Activated T-cell treated with anti-CD3 and anti-CD28 coated beads, Interleukin-2, amount 50 U/mL, for 24 hours (primary cell): ENCODE results near the gene SMYD3.

Source experiments
- DNase-seq: peaks from one replicate; pipeline ENCODE4 v3.0.0-alpha.2; 2020
- H3K27ac Mint-ChIP-seq: 2 replicates; pipeline ENCODE4 v1.8.0; 2020; ENCODE audit warnings: mild to moderate bottlenecking, mixed read lengths
- H3K27me3 Mint-ChIP-seq: 2 replicates; pipeline ENCODE4 v1.8.0; 2020; ENCODE audit warnings: mixed read lengths
- H3K36me3 Mint-ChIP-seq: 2 replicates; pipeline ENCODE4 v1.8.0; 2020; ENCODE audit warnings: low read depth, mixed read lengths
- H3K4me1 Mint-ChIP-seq: 2 replicates; pipeline ENCODE4 v1.8.0; 2020; ENCODE audit warnings: low read depth, mixed read lengths
- H3K4me3 Mint-ChIP-seq: 2 replicates; pipeline ENCODE4 v1.8.0; 2020; ENCODE audit warnings: mild to moderate bottlenecking, moderate library complexity, mixed read lengths
- H3K9me3 Mint-ChIP-seq: 2 replicates; pipeline ENCODE4 v1.8.0; 2020; ENCODE audit warnings: mixed read lengths

SMYD3 gene

DNA sequence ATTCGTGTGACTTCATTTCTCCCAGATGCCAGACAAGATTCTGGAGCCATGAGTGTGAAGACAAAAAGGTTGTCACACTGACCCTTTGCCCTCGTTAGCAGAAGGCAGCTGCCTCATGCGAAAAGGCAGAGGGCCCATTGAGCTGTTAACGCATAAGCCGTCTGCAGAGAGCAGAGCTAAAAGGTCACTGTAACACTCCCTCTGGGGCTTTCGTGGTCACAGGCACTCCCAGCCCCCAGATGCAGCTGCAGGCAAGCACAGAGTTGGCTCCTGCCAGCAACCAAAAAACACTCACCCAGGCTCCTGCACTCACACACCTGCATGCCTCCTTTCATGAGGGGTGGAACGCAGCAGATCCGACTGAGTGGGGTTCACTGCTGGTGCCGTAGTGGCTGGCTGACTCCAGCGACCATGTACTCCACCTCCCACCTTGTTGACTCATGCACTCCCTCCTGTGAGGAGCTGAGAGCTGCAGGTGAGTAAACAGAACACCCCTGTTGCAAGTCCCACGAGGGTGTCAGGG is 287.5 kb downstream of the SMYD3 start:
- Mint-ChIP-seq H3K36me3 (peaks cover 17% of the 10 kb centered on the region), H3K27me3 (no peaks in the 10 kb centered on the region), H3K4me3 (no peak overlapping the region), H3K27ac (no peak overlapping the region), H3K4me1 (no peaks in the 10 kb centered on the region), H3K9me3 (peaks cover 3% of the 10 kb centered on the region)
- DNase-seq = no peak

DNA sequence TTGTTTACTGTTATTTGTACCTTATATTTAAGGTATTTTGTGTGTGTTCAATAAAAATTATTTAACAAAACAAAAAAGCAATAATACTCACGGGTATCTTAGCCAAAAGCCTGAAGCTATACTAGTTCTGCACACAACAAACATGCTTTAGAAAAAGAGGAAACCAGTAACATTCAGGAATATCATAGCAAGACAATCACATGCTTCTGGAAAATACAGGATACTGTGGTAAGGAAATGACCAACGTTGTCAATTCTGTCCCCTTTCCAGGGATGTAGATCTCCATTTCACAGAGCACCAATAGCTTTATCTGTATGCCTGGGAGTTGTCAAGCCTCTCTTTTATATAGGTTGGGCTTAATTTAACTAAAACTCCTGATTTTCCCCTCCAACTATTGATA is 288.4 kb downstream of the SMYD3 start:
- no peak for DNase-seq
- Mint-ChIP-seq H3K27me3 (no peaks in the 10 kb centered on the region), H3K27ac (no peak overlapping the region), H3K4me1 (no peaks in the 10 kb centered on the region), H3K9me3 (peaks cover 3% of the 10 kb centered on the region), H3K36me3 (peaks cover 17% of the 10 kb centered on the region), H3K4me3 (no peak overlapping the region)

DNA sequence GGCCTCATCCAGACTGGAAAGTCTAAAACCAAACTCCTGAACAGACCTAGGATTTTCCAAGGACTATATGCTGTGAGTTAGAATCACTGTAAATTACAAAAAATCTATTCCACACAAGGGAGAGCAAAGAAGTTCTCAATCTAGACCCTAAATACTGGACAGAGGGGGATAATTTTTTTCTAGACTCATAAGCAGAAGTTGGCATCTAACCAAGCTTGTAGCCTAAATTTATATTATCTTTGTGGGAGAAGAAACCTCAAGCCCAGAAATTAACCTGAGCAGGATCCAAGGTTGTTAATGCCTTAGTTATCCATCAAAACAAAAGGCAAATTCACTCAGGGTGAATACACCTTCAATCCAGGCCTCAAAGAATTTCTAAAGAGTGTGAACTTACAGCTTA is 290.2 kb downstream of the SMYD3 start:
- DNase-seq = no peak
- Mint-ChIP-seq H3K27me3 (no peaks in the 10 kb centered on the region), H3K36me3 (peaks cover 17% of the 10 kb centered on the region), H3K4me3 (no peak overlapping the region), H3K4me1 (no peaks in the 10 kb centered on the region), H3K27ac (no peak overlapping the region), H3K9me3 (peaks cover 3% of the 10 kb centered on the region)

DNA sequence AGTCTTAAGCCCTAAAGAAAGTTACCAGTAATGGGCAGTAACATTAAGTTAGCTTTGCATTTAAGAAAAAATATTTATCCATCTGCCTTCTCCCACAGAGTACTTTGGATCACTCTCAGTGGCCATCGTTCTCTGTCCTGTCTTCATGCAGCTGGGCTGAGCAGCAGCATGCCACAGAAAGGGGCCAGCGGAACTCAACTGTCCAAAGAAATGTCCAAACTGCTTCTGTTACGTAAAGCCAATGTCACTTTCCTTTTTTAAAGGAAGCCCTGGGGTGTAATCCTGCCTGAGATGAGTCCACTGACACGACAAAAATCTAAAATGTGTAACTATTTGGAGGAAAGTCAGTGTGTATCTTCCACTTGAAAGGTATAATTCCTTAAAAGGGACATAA is 291.6 kb downstream of the SMYD3 start:
- no peak overlapping the region for H3K4me3 Mint-ChIP-seq
- H3K27ac Mint-ChIP-seq = no peak overlapping the region
- H3K27me3 Mint-ChIP-seq = no peaks in the 10 kb centered on the region
- no peaks in the 10 kb centered on the region for H3K9me3 Mint-ChIP-seq
- H3K4me1 Mint-ChIP-seq = no peaks in the 10 kb centered on the region
- peaks cover 14% of the 10 kb centered on the region for H3K36me3 Mint-ChIP-seq
- no peak for DNase-seq

DNA sequence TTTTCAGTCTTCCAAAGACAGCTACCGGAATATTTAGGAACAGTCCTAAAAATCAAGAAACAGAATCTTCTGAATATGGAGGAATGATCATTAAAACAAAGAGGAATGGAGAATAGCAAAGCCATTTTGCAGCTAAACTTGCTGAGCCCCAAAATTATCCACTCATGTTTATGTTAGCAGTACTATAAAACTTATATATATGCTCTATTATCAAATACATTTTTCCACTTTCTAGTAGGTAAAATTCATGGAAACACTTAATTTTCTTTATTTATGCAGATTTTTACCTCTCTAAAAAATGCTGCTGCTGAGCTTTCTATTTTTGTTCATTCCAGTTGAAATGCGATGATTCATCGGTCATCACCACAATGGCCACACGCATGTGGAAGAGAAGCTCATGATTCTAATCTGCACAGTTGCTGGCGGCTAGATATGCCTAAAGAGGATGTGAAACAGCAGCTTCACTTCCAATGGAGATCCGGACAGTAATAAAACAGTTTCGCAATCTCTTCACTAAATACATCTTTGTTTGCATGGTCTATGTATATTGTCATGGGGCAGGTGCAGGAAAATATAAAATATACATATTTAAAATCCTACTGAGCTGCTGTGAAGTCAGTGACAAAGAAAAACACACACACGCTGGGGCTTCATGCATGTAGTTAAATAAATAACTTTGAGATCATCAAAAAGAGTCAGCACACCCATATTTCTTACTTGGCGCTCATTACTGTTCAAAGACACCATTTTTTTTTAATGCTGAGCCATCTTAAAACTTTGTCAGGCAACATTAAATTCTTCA is 292.2 kb downstream of the SMYD3 start:
- no peaks in the 10 kb centered on the region for H3K4me1 Mint-ChIP-seq
- DNase-seq = no peak
- no peaks in the 10 kb centered on the region for H3K9me3 Mint-ChIP-seq
- H3K36me3 Mint-ChIP-seq = peaks cover 17% of the 10 kb centered on the region
- H3K27ac Mint-ChIP-seq = no peak overlapping the region
- H3K27me3 Mint-ChIP-seq = no peaks in the 10 kb centered on the region
- no peak overlapping the region for H3K4me3 Mint-ChIP-seq

DNA sequence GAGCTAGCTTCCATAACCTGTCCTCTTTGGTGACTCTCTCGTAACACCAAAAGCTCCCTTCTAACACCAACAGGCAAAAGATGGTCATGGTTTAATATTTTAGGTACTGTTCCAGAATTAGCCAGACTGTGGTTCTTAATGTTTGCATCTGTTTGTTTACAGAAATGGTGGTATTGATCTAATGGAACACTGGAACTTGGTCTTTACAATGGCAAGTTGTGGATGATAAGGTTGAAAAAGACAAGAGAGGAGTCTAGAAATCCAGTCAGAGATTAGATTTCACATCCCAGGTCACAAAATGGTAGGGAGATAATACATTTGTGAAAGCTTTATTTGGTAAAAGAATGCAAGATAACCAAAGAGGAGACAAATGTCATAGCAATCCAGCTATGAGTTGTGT is 293.1 kb downstream of the SMYD3 start:
- no peaks in the 10 kb centered on the region for H3K9me3 Mint-ChIP-seq
- no peaks in the 10 kb centered on the region for H3K27me3 Mint-ChIP-seq
- H3K4me3 Mint-ChIP-seq = no peak overlapping the region
- H3K27ac Mint-ChIP-seq = no peak overlapping the region
- no peaks in the 10 kb centered on the region for H3K4me1 Mint-ChIP-seq
- DNase-seq = no peak
- H3K36me3 Mint-ChIP-seq = peaks cover 12% of the 10 kb centered on the region

DNA sequence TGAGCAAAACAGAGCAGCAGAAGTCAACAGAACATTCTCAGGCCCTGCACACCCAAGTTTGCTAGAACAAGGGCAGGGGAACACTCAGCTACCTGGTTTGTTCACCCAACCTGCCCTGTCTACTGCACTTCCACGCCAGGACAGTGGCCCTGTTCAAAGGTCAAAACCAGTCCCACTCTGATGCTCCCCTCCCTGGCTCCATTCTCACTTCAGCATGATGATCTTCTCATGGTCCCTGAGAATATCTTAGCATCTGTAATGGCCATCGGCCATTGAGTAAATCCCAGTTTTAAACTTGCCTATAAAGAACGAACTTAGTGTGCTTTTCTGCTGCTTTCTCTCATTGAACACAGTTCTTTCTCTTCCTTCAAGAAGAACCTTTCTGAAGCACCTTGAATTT is 293.6 kb downstream of the SMYD3 start:
- Mint-ChIP-seq H3K27ac (no peak overlapping the region), H3K36me3 (peaks cover 9% of the 10 kb centered on the region), H3K4me1 (no peaks in the 10 kb centered on the region), H3K4me3 (no peak overlapping the region), H3K27me3 (no peaks in the 10 kb centered on the region), H3K9me3 (no peaks in the 10 kb centered on the region)
- DNase-seq = no peak

DNA sequence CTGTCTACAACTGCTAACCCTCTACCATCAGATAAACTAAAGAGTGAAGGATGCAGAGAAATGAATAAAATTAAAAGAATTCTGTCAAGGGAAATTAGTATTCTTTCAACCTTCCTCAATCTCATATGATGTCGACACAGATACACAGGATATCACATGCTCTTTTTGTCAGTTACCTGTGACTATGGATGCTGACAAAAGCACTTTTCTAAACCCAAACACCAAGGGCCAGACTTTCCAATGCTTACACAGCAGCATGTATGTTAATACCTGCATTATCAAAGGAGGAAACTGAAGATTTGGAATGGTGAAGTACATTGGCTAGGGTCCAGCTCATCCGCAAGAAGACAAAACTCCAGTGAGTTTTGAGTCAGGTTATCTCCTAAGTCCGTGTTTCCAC is 294.0 kb downstream of the SMYD3 start:
- Mint-ChIP-seq H3K27me3 (no peaks in the 10 kb centered on the region), H3K27ac (no peak overlapping the region), H3K9me3 (no peaks in the 10 kb centered on the region), H3K4me3 (no peak overlapping the region), H3K4me1 (no peaks in the 10 kb centered on the region), H3K36me3 (peaks cover 8% of the 10 kb centered on the region)
- no peak for DNase-seq

DNA sequence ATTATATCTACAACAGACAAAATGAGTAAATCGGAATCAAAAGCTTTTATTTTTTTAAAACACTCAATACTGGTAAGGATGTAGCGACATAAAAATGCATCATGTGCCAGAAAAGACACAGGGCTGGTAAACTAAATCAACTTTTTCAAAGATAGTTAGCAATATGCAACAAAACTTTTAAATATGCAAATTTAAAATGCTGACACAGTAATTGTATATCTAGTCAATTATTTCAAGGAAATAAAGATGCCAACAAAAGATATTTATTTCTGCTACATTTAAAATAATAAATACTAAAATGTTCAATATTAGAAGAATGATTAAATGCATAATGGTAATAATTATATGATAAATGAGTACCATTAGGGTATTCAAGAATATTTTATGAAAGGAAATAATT is 295.1 kb downstream of the SMYD3 start:
- Mint-ChIP-seq H3K4me3 (no peak overlapping the region), H3K36me3 (peaks cover 4% of the 10 kb centered on the region), H3K27me3 (no peaks in the 10 kb centered on the region), H3K4me1 (no peaks in the 10 kb centered on the region), H3K27ac (no peak overlapping the region), H3K9me3 (no peaks in the 10 kb centered on the region)
- DNase-seq = no peak

DNA sequence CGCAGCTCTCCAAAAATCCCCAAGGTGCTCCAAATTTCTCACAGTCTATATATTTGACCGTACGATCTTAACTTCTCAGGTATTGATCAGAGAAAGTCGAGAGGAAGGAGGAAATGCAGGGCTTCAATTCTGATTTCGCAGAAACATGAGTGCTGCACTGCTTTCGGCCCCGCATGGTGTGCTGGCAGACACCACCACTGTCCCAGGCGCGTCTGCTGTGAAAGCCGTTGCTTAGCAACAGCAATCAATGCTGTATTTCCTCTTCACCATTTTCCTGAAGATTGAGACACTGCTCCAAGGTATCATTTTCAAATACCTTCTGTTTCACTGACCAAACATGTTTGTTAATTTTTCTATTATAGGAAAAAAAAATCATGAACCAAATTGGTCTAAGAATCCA is 296.3 kb downstream of the SMYD3 start:
- Mint-ChIP-seq H3K4me1 (no peaks in the 10 kb centered on the region), H3K4me3 (no peak overlapping the region), H3K27me3 (no peaks in the 10 kb centered on the region)

DNA sequence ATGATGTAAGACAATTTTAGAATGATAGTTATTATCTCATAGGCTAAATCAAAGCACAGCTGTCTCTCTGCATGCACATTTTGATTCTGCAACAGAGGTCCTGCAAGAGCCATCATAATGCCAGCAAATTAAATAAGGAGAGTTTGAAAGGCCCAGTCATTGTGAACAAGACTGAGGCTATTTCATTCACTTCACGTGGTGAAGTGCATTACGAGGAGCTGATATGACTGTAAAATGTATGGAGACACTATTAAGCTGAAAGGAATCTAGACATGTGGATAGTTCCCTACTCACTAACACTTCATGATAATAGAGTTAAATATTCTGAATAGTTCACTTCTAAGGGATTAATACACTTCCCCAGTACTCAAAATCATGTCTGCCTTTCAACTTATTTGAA is 299.0 kb downstream of the SMYD3 start:
- H3K27ac Mint-ChIP-seq = no peak overlapping the region
- no peaks in the 10 kb centered on the region for H3K4me1 Mint-ChIP-seq
- no peaks in the 10 kb centered on the region for H3K27me3 Mint-ChIP-seq
- no peaks in the 10 kb centered on the region for H3K9me3 Mint-ChIP-seq
- H3K4me3 Mint-ChIP-seq = no peak overlapping the region
- no peak for DNase-seq
- H3K36me3 Mint-ChIP-seq = peaks cover 10% of the 10 kb centered on the region

More for the DNA sequence above, 296.3 kb downstream of the SMYD3 start:
- Mint-ChIP-seq H3K9me3 (no peaks in the 10 kb centered on the region), H3K36me3 (peaks cover 4% of the 10 kb centered on the region), H3K27ac (no peak overlapping the region)
- DNase-seq = no peak

DNA sequence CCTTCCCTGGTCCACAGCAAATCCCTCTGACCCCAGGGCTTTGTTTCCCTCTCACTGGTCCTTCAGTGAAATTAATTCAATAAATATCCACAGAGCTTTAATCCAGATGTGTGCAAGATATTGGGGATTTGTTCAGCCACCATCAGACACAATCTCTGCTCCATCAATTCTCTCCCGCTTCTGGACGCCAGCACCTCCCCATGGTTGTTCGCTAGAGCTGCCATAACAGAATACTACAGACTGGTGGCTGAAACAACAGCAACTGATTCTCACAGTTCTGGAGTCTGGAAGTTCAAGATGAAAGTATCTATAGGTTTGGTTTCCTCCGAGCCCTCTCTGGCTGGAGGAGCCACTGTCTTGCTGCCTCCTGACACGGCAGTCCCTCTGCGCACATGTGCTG is 303.9 kb downstream of the SMYD3 start:
- Mint-ChIP-seq H3K27ac (no peak overlapping the region), H3K4me3 (no peak overlapping the region), H3K4me1 (no peaks in the 10 kb centered on the region), H3K9me3 (no peaks in the 10 kb centered on the region), H3K27me3 (no peaks in the 10 kb centered on the region), H3K36me3 (peaks cover 7% of the 10 kb centered on the region)
- no peak for DNase-seq

DNA sequence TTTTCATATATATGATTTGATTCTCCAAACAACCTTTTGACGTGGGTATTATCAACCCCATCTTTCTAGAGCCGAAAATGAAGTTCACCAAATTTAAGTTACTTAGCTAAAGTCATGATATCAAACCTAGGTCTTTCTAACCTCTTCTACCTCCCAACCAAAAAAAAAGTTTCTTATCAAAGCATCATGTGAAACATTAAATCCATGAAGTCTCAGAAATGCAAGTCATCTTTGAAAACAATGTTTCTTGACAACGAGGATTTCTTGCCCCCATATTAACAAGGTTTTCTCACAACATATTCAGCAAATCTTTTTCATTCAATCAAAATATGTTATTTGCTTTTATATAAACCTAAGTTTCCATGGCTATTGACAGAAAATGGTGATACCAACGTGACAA is 306.3 kb downstream of the SMYD3 start:
- Mint-ChIP-seq H3K27ac (no peak overlapping the region), H3K9me3 (no peaks in the 10 kb centered on the region), H3K36me3 (peaks cover 7% of the 10 kb centered on the region), H3K27me3 (no peaks in the 10 kb centered on the region), H3K4me3 (no peak overlapping the region), H3K4me1 (no peaks in the 10 kb centered on the region)
- DNase-seq = no peak

DNA sequence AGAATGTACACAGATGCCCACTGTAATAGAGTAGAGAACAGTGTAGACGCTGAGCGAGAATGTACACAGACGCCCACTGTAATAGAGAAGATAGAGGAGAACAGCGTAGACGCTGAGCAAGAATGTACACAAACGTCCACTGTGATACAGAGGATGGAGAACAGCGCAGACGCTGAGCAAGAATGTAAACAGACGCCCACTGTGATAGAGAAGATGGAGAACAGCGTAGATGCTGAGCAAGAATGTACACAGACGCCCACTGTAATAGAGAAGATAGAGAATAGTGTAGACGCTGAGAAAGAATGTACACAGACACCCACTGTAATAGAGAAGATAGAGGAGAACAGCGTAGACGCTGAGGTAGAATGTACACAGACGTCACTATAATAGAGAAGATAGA is 306.9 kb downstream of the SMYD3 start:
- peaks cover 7% of the 10 kb centered on the region for H3K36me3 Mint-ChIP-seq
- no peak overlapping the region for H3K27ac Mint-ChIP-seq
- no peak for DNase-seq
- H3K4me1 Mint-ChIP-seq = no peaks in the 10 kb centered on the region
- no peaks in the 10 kb centered on the region for H3K9me3 Mint-ChIP-seq
- no peaks in the 10 kb centered on the region for H3K27me3 Mint-ChIP-seq
- H3K4me3 Mint-ChIP-seq = no peak overlapping the region

DNA sequence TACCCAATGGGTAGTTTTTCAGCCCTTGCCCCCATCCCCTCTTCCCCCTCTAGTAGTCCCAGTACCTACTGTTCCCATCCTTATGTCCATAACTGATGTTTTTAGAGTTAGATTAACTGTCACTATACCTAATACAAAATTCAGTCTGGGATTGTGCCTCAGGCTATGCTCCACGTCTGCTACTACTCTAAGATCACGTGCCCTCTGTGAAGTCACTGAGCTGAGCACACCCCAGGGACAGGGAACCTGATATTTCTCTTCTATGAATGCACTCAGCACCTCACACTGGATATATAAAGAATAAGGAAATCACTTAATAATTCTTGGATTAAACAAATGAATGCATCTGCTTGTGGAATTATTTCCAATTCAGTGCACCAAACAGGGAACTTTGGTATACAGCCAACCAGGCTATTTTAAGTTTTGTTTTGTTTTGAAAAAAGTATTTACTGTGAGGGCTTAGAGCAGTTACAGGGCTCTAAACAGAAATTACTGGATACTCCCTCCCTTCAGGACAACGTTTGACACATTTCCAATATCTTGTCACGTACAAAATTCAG is 307.9 kb downstream of the SMYD3 start:
- H3K4me1 Mint-ChIP-seq = no peaks in the 10 kb centered on the region
- H3K36me3 Mint-ChIP-seq = peaks cover 10% of the 10 kb centered on the region
- no peak for DNase-seq
- H3K4me3 Mint-ChIP-seq = no peak overlapping the region
- no peaks in the 10 kb centered on the region for H3K27me3 Mint-ChIP-seq
- no peaks in the 10 kb centered on the region for H3K9me3 Mint-ChIP-seq
- no peak overlapping the region for H3K27ac Mint-ChIP-seq
